Lung (tissue), 12 donors: ENCODE data around the gene PROSER2. TPM values are rescaled to one million over a fixed set of nuclear protein-coding genes. Genes with fewer than 3 reads are reported as not detected.
A peak's percentile ranks its signal among the peaks of the same experiment; 100 is the strongest.

Source experiments
- ATAC-seq: fragments of 200-7000 bp; cut with Tn5 transposase; one replicate; pipeline ENCODE4 v1.9.1; 2020; ENCODE audit warnings: moderate number of reproducible peaks; ENCODE audit not compliant: insufficient read depth, low FRiP score
- DNase-seq, 3 donors: peaks; one replicate each; pipeline ENCODE4 v3.0.0-alpha.2; 2013 to 2017
- H3K27ac ChIP-seq, 2 donors: one replicate each; pipeline ENCODE4 v1.5.1; 2013; ENCODE audit warnings: mild to moderate bottlenecking in 2 of 2, moderate library complexity in 2 of 2, control low read depth in 1 of 2, inconsistent platforms in 1 of 2, low read depth in 1 of 2, low read length in 1 of 2
- H3K27me3 ChIP-seq, 3 donors: one replicate each; pipeline ENCODE4 v1.5.1; 2013; ENCODE audit warnings: low read length in 2 of 3; ENCODE audit not compliant: control insufficient read depth in 3 of 3, insufficient read depth in 3 of 3
- H3K36me3 ChIP-seq, 4 donors: one replicate each; pipeline ENCODE4 v1.5.1; 2013; ENCODE audit warnings: low read length in 4 of 4, mild to moderate bottlenecking in 1 of 4, moderate library complexity in 1 of 4; ENCODE audit not compliant: control insufficient read depth in 4 of 4, insufficient read depth in 4 of 4
- H3K4me1 ChIP-seq, 5 donors: one replicate each; pipeline ENCODE4 v1.5.1; 2013; ENCODE audit warnings: low read length in 5 of 5, mild to moderate bottlenecking in 2 of 5, moderate library complexity in 1 of 5; ENCODE audit not compliant: control insufficient read depth in 5 of 5, insufficient read depth in 5 of 5
- H3K4me3 ChIP-seq: one replicate; pipeline ENCODE4 v1.5.1; 2013; ENCODE audit warnings: mild to moderate bottlenecking, control low read depth, moderate library complexity
- H3K9ac ChIP-seq, 2 donors: one replicate each; pipeline ENCODE4 v1.5.1; 2013; ENCODE audit warnings: low read length in 2 of 2, control low read depth in 1 of 2; ENCODE audit not compliant: insufficient read depth in 1 of 2
- H3K9me3 ChIP-seq, 4 donors: one replicate each; pipeline ENCODE4 v1.5.1; 2013; ENCODE audit warnings: low read length in 3 of 4, mild to moderate bottlenecking in 1 of 4, moderate library complexity in 1 of 4; ENCODE audit not compliant: control insufficient read depth in 4 of 4, insufficient read depth in 3 of 4
- WGBS, 2 donors: extraction: QIAGEN DNeasy Blood & Tissue Kit; methylation state at CpG; one replicate each; pipeline ENCODE4 v1.1.7; 2013; 5-methylcytosine and 5-hydroxymethylcytosine counted together
- polyA plus RNA-seq, 2 donors: library from polyadenylated mRNA; stranded (reverse); fragments of 200-250 nt; gene quantifications; one replicate each; pipeline ENCODE4 v1.2.1, GENCODE V29; 2013
- total RNA-seq, 2 donors: library from RNA; depleted of rRNA in 1 of 2; stranded (reverse); fragments of >200 nt in 1 of 2; gene quantifications; one replicate each; pipeline ENCODE4 v1.2.1, GENCODE V29; 2014 to 2021
- TF ChIP-seq, protein P1 (sequence below): IDR thresholded peaks from 2 replicates; pipeline ENCODE4 v1.5.1; 2012; ENCODE audit warnings: mild to moderate bottlenecking; ENCODE audit errors: control extremely low read depth, extremely low read depth
- donor health status: control.
- donor health status: control.
- donor health status: Bipolar disorder and iron deficiency.
- donor health status: healthy.
- donor health status: DM: yes; HTN: yes; CAD: no.

PROSER2 gene
- total and polyA plus RNA-seq, 4 donors = 8.2 to 23.9 (median 10.3) TPM

DNA sequence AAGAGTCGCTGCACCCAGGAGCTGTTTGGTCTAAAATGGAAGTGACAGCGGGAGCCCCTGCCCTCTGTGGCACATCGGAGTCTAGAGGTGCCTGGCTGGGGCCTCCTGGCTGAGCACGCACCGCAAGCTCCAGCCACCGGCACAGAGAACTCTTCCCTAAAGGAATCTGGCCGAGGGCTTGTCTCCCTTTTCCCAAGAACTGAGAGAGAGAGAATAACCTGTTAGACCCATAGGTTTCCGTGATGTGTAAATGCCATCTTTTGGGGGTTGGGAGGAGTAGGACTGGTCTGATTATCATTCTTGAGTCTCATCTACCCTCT is 47.3 kb downstream of the PROSER2 start:
- WGBS, 2 donors = 74 to 84% methylated on average over 8 of the region's 8 CpGs

GRCh38 chr10:11870900-11871400 is 47.8 kb downstream of the PROSER2 start:
- no peak for ATAC-seq
- peak in 1 of 3 donors; percentile 14 for DNase-seq
- no peak overlapping the region for H3K9ac ChIP-seq
- TF ChIP-seq, protein P1, sequence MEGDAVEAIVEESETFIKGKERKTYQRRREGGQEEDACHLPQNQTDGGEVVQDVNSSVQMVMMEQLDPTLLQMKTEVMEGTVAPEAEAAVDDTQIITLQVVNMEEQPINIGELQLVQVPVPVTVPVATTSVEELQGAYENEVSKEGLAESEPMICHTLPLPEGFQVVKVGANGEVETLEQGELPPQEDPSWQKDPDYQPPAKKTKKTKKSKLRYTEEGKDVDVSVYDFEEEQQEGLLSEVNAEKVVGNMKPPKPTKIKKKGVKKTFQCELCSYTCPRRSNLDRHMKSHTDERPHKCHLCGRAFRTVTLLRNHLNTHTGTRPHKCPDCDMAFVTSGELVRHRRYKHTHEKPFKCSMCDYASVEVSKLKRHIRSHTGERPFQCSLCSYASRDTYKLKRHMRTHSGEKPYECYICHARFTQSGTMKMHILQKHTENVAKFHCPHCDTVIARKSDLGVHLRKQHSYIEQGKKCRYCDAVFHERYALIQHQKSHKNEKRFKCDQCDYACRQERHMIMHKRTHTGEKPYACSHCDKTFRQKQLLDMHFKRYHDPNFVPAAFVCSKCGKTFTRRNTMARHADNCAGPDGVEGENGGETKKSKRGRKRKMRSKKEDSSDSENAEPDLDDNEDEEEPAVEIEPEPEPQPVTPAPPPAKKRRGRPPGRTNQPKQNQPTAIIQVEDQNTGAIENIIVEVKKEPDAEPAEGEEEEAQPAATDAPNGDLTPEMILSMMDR = no peak
- H3K9me3 ChIP-seq = no peaks in the 10 kb centered on the region
- peaks cover 0 to 25% (median 12%) of the 10 kb centered on the region in 5 donors for H3K4me1 ChIP-seq
- WGBS, 2 donors = 66 to 71% methylated on average over 7 of the region's 7 CpGs
- H3K36me3 ChIP-seq = peaks cover 0 to 13% (median 0%) of the 10 kb centered on the region in 4 donors
- peaks cover 0 to 4% (median 0%) of the 10 kb centered on the region in 3 donors for H3K27me3 ChIP-seq
- no peak overlapping the region for H3K4me3 ChIP-seq
- no peak overlapping the region for H3K27ac ChIP-seq

More for the DNA sequence above, 47.3 kb downstream of the PROSER2 start:
- ATAC-seq (no peak), DNase-seq (no peak)
- no peak overlapping the region for H3K9ac ChIP-seq
- H3K9me3 ChIP-seq = no peaks in the 10 kb centered on the region
- TF ChIP-seq, protein P1 = no peak
- H3K4me3 ChIP-seq = no peak overlapping the region
- H3K27me3 ChIP-seq = peaks cover 0 to 4% (median 0%) of the 10 kb centered on the region in 3 donors
- H3K36me3 ChIP-seq = peaks cover 0 to 13% (median 0%) of the 10 kb centered on the region in 4 donors
- no peak overlapping the region for H3K27ac ChIP-seq
- H3K4me1 ChIP-seq = peaks cover 0 to 20% (median 10%) of the 10 kb centered on the region in 5 donors

DNA sequence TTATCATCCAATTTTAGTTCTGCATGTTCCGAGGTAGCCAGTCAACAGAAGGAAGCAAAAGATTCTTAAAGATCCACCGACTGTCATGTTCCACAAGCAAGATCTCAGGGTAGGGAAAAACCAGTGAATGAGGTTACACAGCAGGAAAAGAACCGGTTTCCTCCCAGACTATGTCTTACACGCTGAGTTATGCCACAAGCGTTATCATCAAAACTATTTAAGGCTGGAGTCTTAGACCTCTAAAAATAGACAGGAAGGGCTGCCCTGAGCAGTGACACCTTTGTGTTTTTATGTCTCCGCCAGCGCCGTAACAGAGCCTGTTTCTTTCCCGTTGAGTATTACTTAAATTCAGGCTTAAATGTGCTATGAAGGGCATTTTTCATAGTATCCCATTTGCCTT is 48.3 kb downstream of the PROSER2 start:
- DNase-seq = peak in 1 of 3 donors; percentile 25
- 19 to 27% methylated on average over 9 of the region's 9 CpGs for WGBS, 2 donors
- Histone ChIP-seq H3K9ac (no peak overlapping the region), H3K4me1 (peaks cover 0 to 28% (median 16%) of the 10 kb centered on the region in 5 donors), H3K4me3 (no peak overlapping the region), H3K36me3 (peaks cover 0 to 13% (median 0%) of the 10 kb centered on the region in 4 donors), H3K9me3 (no peaks in the 10 kb centered on the region), H3K27me3 (peaks cover 0 to 4% (median 0%) of the 10 kb centered on the region in 3 donors), H3K27ac (no peak overlapping the region)
- TF ChIP-seq, protein P1 = no peak
- ATAC-seq = no peak
